Left kidney (tissue), 2 donors: ENCODE measurements around the gene CEACAM7. TPM values are rescaled to one million over a fixed set of nuclear protein-coding genes. Genes with fewer than 3 reads are reported as not detected.
"Not testable (repeated sequence)": the region's sequence is repeated elsewhere in the genome, so short reads cannot be mapped to it uniquely, and the experiment has no call there.

Source experiments
- DNase-seq: peaks from one replicate; pipeline ENCODE4 v3.0.0-alpha.2; 2013
- polyA plus RNA-seq: library from polyadenylated mRNA; unstranded; fragments of 120-200 nt; gene quantifications from one replicate; pipeline ENCODE4 v1.2.1, GENCODE V29; 2013; ENCODE audit not compliant: insufficient read length

CEACAM7 gene
- polyA plus RNA-seq, 1 donor: not detected

GRCh38 chr19:41656756-41657155 is 31.3 kb downstream of the CEACAM7 start:
- not testable (repeated sequence) for DNase-seq

GRCh38 chr19:41652250-41652649 is 35.8 kb downstream of the CEACAM7 start:
- no peak for DNase-seq

DNA sequence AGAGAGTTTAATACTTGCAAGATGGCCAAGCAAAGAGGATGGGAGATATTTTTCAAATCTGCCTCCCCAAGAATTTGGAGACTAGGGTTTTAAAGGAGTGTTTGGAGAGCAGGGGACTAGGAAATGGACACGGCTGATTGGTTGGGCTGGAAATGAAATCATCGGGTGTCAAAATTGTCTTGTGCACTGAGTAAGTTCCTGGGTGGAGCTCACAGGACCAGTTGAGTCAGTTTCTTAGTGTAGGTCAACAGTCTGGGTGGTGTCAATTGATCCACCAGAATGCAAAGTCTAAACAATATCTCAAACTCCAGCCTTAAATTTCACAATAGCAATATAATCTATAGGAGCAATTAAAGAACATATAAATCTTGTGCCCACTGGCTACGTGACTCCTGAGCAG is 38.2 kb downstream of the CEACAM7 start:
- no peak for DNase-seq

GRCh38 chr19:41646589-41647204 is 41.4 kb downstream of the CEACAM7 start:
- no peak for DNase-seq

- peak; percentile 21 for DNase-seq
These were observed 46.1 kb downstream of the CEACAM7 start for GRCh38 chr19:41641879-41642485.

- no peak for DNase-seq
These were observed 49.4 kb downstream of the CEACAM7 start for GRCh38 chr19:41638641-41639081.

DNA sequence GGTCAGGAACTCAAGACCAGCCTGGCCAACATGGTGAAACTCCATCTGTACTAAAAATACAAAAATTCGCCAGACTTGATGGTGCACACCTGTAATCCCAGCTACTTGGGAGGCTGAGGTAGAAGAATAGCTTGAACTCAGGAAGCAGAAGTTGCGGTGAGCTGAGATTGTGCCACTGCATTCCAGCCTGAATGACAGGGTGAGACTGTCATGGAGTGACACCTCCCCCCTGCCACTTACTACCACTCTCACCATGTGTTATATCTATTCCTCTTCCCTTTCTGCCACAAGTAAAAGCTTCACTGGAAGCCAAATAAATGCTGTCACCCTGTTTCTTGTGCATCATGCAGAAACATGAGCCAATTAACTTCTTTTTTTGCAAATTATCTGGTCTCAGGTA is 50.6 kb downstream of the CEACAM7 start:
- DNase-seq: no peak

DNA sequence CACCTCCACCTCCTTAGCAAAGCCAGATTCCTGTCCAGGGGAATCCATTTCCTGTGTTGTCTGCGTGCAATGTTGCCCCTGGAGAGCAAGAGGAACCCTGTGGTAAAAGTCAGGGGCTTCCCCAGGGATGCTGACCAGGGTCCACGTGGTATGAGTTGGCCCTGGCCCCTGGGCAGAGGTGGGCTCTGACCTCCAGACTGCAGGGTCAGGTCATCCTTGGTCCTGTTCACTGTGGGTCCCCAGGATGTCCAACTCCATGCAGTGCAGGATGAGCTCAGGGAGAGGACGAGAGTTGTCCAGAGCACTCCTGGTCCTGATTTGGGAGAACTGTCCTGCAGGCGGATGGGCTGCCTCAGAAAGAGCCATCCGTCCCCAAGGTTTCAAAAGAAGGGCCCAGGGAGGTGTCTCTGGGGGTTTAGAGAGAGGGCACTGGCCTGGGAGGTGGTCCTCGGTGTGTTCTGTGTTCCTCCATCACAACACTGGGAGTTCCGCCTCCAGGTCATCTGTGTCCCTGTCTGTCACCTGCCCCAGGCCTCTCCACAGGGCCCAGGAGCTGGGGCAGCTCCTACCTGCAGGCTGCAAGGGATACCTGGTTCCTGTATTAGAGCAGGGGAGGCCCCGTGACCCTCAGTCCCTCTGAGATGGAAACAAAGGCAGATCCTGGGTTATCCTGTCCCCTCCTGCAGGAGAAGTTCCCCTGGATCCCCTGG is 59.9 kb downstream of the CEACAM7 start:
- DNase-seq: no peak

GRCh38 chr19:41626877-41627276 is 61.2 kb downstream of the CEACAM7 start, which contains the start of gene CEACAM4:
Gene CEACAM4, minus strand, starts transcription at chr19:41627074. Its CDS starts 111 bp downstream, at chr19:41626963.
- no peak for DNase-seq

GRCh38 chr19:41626278-41626677 is 61.8 kb downstream of the CEACAM7 start:
- DNase-seq: no peak

DNA sequence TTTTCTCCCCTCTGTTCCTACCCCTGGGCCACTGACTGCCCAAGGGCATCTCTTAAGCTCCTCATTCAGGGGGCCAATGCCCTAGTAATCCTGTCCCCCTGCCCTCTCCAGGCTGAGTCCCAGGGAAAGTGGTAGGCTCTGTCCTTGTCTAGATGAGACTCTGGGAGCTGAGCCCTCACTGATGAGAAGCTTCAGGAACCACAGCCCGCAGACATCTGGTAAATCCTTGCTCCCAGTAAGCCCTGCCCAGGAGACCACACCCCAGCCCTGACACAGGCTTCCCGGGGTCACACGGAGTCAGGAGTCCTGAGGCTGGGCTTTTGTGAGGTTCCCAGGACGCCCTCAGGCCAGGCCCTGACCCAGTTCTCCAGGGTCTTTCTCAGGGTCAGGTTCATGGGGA is 63.1 kb downstream of the CEACAM7 start:
- no peak for DNase-seq

DNA sequence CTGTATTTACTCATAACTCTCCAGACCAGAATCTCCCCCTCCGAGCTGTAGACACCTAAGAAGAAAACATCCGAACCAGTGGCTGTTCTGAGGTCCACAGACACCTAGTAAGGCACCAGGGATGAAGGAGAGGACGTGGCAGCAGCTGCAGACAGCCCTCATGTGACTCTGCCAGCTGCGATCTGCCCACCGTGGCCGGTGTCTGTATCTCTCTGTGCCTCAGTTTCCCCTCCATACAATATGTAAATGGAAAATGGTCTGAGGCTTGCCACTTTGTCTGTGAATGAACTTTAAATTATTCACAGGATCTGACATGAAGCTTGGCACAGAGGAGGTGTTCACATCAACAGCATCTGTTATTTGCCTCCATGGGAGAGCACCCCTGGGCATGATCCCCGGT is 63.6 kb downstream of the CEACAM7 start:
- no peak for DNase-seq

GRCh38 chr19:41623360-41623759 is 64.7 kb downstream of the CEACAM7 start:
- DNase-seq: no peak

Other genes starting within 250 kb of the CEACAM7 start
- 55.7 TPM for gene DMAC2, start 248.4 kb downstream of the CEACAM7 start, polyA plus RNA-seq
- 6.3 TPM for gene ERICH4, start 245.1 kb downstream of the CEACAM7 start, polyA plus RNA-seq
- 1.7 TPM for gene CEACAM21, start 112.1 kb downstream of the CEACAM7 start, polyA plus RNA-seq
- not detected for gene CEACAM4, start 61.2 kb downstream of the CEACAM7 start, polyA plus RNA-seq
- 0.08 TPM for gene CEACAM5, start 20.4 kb upstream of the CEACAM7 start, polyA plus RNA-seq
- not detected for gene CEACAM6, start 67.3 kb upstream of the CEACAM7 start, polyA plus RNA-seq
- not detected for gene CEACAM3, start 108.3 kb upstream of the CEACAM7 start, polyA plus RNA-seq
- not detected for gene LYPD4, start 156.4 kb upstream of the CEACAM7 start, polyA plus RNA-seq
- gene DMRTC2, start 156.8 kb upstream of the CEACAM7 start, polyA plus RNA-seq: not detected
- 1,139 TPM for gene RPS19, start 172.0 kb upstream of the CEACAM7 start, polyA plus RNA-seq
- 0.40 TPM for gene CD79A, start 189.0 kb upstream of the CEACAM7 start, polyA plus RNA-seq
- gene ARHGEF1, start 194.9 kb upstream of the CEACAM7 start, polyA plus RNA-seq: 45.2 TPM
- 0.15 TPM for gene ERFL, start 240.2 kb upstream of the CEACAM7 start, polyA plus RNA-seq